Trophoblast cell (in vitro differentiated cells and primary cell): ENCODE measurements around the gene GTF3C2.

Source experiments
- DNase-seq, 2 donors: peaks; one replicate each; pipeline ENCODE4 v3.0.0-alpha.2; 2016
- H2AFZ ChIP-seq: 2 replicates; pipeline ENCODE4 v1.6.1; 2013; ENCODE audit warnings: low read length, moderate library complexity, mild to moderate bottlenecking; ENCODE audit not compliant: insufficient read depth, poor library complexity
- H2AK5ac ChIP-seq: 2 replicates; pipeline ENCODE4 v1.6.1; 2013; ENCODE audit warnings: mild to moderate bottlenecking, low read length
- H2BK120ac ChIP-seq: 2 replicates; pipeline ENCODE4 v1.6.1; 2013; ENCODE audit warnings: low read length, mild to moderate bottlenecking, moderate library complexity; ENCODE audit not compliant: insufficient read depth, poor library complexity
- H2BK12ac ChIP-seq: 2 replicates; pipeline ENCODE4 v1.6.1; 2013; ENCODE audit warnings: mild to moderate bottlenecking, low read length, moderate library complexity
- H2BK5ac ChIP-seq: 2 replicates; pipeline ENCODE4 v1.6.1; 2013; ENCODE audit warnings: low read length, low read depth, moderate library complexity, mild to moderate bottlenecking; ENCODE audit not compliant: poor library complexity
- H3K14ac ChIP-seq: 2 replicates; pipeline ENCODE4 v1.6.1; 2013; ENCODE audit warnings: mild to moderate bottlenecking, low read length
- H3K18ac ChIP-seq: 2 replicates; pipeline ENCODE4 v1.6.1; 2013; ENCODE audit warnings: mild to moderate bottlenecking, low read length
- H3K23ac ChIP-seq: 2 replicates; pipeline ENCODE4 v1.6.1; 2013; ENCODE audit warnings: low read length
- H3K27ac ChIP-seq: 2 replicates; pipeline ENCODE4 v1.5.1; 2013; ENCODE audit warnings: low read depth, mild to moderate bottlenecking, inconsistent platforms, low read length, moderate library complexity
- H3K27me3 ChIP-seq: 2 replicates; pipeline ENCODE4 v1.6.1; 2013; ENCODE audit warnings: inconsistent platforms, mild to moderate bottlenecking, low read length, moderate library complexity; ENCODE audit not compliant: insufficient read depth
- H3K36me3 ChIP-seq, 2 experiments: 1 replicate in 1 of 2; 2 replicates in 1 of 2; pipeline ENCODE4 v1.6.1; 2013; ENCODE audit warnings: low read length in 2 of 2, mild to moderate bottlenecking in 2 of 2, moderate library complexity in 1 of 2; ENCODE audit not compliant: insufficient read depth in 2 of 2, control insufficient read depth in 1 of 2
- H3K4ac ChIP-seq: 2 replicates; pipeline ENCODE4 v1.6.1; 2013; ENCODE audit warnings: low read depth, mild to moderate bottlenecking, low read length, moderate library complexity
- H3K4me1 ChIP-seq, 2 experiments: 1 replicate in 1 of 2; 2 replicates in 1 of 2; pipeline ENCODE4 v1.6.1; 2013; ENCODE audit warnings: low read length in 2 of 2, mild to moderate bottlenecking in 2 of 2, moderate library complexity in 1 of 2; ENCODE audit not compliant: insufficient read depth in 2 of 2, control insufficient read depth in 1 of 2
- H3K4me2 ChIP-seq: 2 replicates; pipeline ENCODE4 v1.6.1; 2013; ENCODE audit warnings: inconsistent platforms, mild to moderate bottlenecking, low read length, moderate library complexity
- H3K4me3 ChIP-seq: 2 replicates; pipeline ENCODE4 v1.5.1; 2013; ENCODE audit warnings: mild to moderate bottlenecking, low read depth, low read length, inconsistent platforms
- H3K79me1 ChIP-seq: one replicate; pipeline ENCODE4 v1.6.1; 2013; ENCODE audit warnings: low read length
- H3K79me2 ChIP-seq: 2 replicates; pipeline ENCODE4 v1.6.1; 2013; ENCODE audit warnings: low read length, mild to moderate bottlenecking; ENCODE audit not compliant: control insufficient read depth, insufficient read depth, poor library complexity
- H3K9ac ChIP-seq: 2 replicates; pipeline ENCODE4 v1.6.1; 2013; ENCODE audit warnings: mild to moderate bottlenecking, low read length
- H3K9me3 ChIP-seq: 2 replicates; pipeline ENCODE4 v1.6.1; 2013; ENCODE audit warnings: low read depth, mild to moderate bottlenecking, control low read depth, inconsistent platforms, low read length; ENCODE audit not compliant: insufficient read depth
- H4K12ac ChIP-seq: 2 replicates; pipeline ENCODE4 v1.6.1; 2013; ENCODE audit warnings: low read depth, mild to moderate bottlenecking, low read length, moderate library complexity
- H4K8ac ChIP-seq: 2 replicates; pipeline ENCODE4 v1.6.1; 2013; ENCODE audit warnings: low read depth, mild to moderate bottlenecking, low read length, moderate library complexity
- H4K91ac ChIP-seq: one replicate; pipeline ENCODE4 v1.6.1; 2013; ENCODE audit warnings: low read depth, mild to moderate bottlenecking, low read length, moderate library complexity
- WGBS: extraction: QIAGEN DNeasy Blood & Tissue Kit; methylation state at CpG from one replicate; pipeline ENCODE4 v1.1.7; 2013; ENCODE audit warnings: missing lambda C conversion rate; ENCODE audit not compliant: insufficient read length, insufficient coverage; ENCODE audit errors: extremely low coverage; 5-methylcytosine and 5-hydroxymethylcytosine counted together

The GTF3C2 gene

DNA sequence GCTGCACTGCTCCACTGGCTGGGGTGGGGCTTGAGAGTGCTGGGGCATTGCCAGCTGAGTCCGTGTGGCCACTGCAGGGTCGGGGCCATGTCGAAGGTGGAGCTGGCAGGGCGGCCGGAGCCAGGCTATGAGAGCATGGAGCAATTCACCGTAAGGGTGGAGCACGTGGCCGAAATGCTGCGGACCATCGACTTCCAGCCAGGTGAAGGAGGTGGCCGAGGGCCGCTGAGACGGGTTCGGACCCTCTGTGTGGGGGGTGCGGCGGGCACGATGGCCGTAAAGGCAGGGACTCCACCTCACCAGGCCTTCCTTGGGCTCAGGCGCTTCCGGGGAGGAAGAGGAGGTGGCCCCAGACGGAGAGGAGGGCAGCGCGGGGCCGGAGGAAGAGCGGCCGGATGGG is 50.4 kb downstream of the GTF3C2 start:
- Histone ChIP-seq H3K79me2 (no peaks in the 10 kb centered on the region), H3K4me1 (peaks cover 0 to 10% of the 10 kb centered on the region in 2 experiments), H3K18ac (no peak overlapping the region), H3K14ac (no peak overlapping the region), H2AK5ac (no peak overlapping the region), H4K8ac (no peak overlapping the region), H3K79me1 (no peaks in the 10 kb centered on the region), H4K91ac (no peak overlapping the region), H2BK120ac (no peak overlapping the region), H3K23ac (no peak overlapping the region), H4K12ac (no peak overlapping the region), H3K27me3 (peaks cover 31% of the 10 kb centered on the region), H3K4me3 (no peak overlapping the region), H3K9me3 (peaks cover 6% of the 10 kb centered on the region), H2BK12ac (no peak overlapping the region), H3K27ac (no peak overlapping the region), H3K9ac (no peak overlapping the region), H3K36me3 (peaks cover 3% of the 10 kb centered on the region in 2 experiments), H3K4ac (no peak overlapping the region), H3K4me2 (no peak overlapping the region), H2BK5ac (no peak overlapping the region), H2AFZ (no peak overlapping the region)
- DNase-seq = no peak
- no CpG with 5 or more reads among the region's 26 CpGs for WGBS

DNA sequence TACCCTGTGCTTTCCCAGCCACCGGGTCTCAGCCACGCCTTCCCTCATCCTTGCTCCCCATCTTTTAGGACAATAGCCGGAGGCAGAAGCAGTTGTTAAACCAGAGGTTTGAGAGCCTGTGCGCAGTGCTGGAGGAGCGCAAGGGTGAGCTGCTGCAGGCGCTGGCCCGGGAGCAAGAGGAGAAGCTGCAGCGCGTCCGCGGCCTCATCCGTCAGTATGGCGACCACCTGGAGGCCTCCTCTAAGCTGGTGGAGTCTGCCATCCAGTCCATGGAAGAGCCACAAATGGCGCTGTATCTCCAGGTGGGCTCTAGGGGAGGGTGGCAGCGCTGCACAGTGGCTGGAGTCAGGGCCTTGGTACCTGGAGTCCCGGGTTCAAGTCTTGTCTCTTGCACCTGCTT is 51.0 kb downstream of the GTF3C2 start:
- no peak overlapping the region for H4K12ac ChIP-seq
- no peak overlapping the region for H4K91ac ChIP-seq
- no peak overlapping the region for H3K4me3 ChIP-seq
- H3K14ac ChIP-seq = no peak overlapping the region
- H2BK120ac ChIP-seq = no peak overlapping the region
- H2BK5ac ChIP-seq = no peak overlapping the region
- H3K4ac ChIP-seq = no peak overlapping the region
- no peak for DNase-seq
- peaks cover 0 to 10% of the 10 kb centered on the region in 2 experiments for H3K4me1 ChIP-seq
- H3K27me3 ChIP-seq = peaks cover 31% of the 10 kb centered on the region
- H3K4me2 ChIP-seq = no peak overlapping the region
- no peak overlapping the region for H2AK5ac ChIP-seq
- peaks cover 3% of the 10 kb centered on the region in 2 experiments for H3K36me3 ChIP-seq
- no peak overlapping the region for H3K23ac ChIP-seq
- H4K8ac ChIP-seq = no peak overlapping the region
- no peak overlapping the region for H2AFZ ChIP-seq
- H3K79me1 ChIP-seq = no peaks in the 10 kb centered on the region
- H3K9ac ChIP-seq = no peak overlapping the region
- no peak overlapping the region for H3K27ac ChIP-seq
- no CpG with 5 or more reads among the region's 16 CpGs for WGBS
- no peak overlapping the region for H3K18ac ChIP-seq
- H3K79me2 ChIP-seq = no peaks in the 10 kb centered on the region
- H2BK12ac ChIP-seq = no peak overlapping the region
- H3K9me3 ChIP-seq = peaks cover 6% of the 10 kb centered on the region

- H3K4me3 ChIP-seq = no peak overlapping the region
- H2AFZ ChIP-seq = no peak overlapping the region
- H4K8ac ChIP-seq = no peak overlapping the region
- H3K79me2 ChIP-seq = no peaks in the 10 kb centered on the region
- peaks cover 31% of the 10 kb centered on the region for H3K27me3 ChIP-seq
- H3K4me2 ChIP-seq = no peak overlapping the region
- H3K23ac ChIP-seq = no peak overlapping the region
- no peak overlapping the region for H3K4ac ChIP-seq
- H2BK120ac ChIP-seq = no peak overlapping the region
- no peak overlapping the region for H3K9ac ChIP-seq
- H2AK5ac ChIP-seq = no peak overlapping the region
- H4K12ac ChIP-seq = no peak overlapping the region
- H4K91ac ChIP-seq = no peak overlapping the region
- peaks cover 0 to 10% of the 10 kb centered on the region in 2 experiments for H3K4me1 ChIP-seq
- H3K36me3 ChIP-seq = peaks cover under 1 to 2% of the 10 kb centered on the region in 2 experiments
- no peak overlapping the region for H3K18ac ChIP-seq
- no CpG with 5 or more reads among the region's 13 CpGs for WGBS
- no peaks in the 10 kb centered on the region for H3K79me1 ChIP-seq
- peaks cover 6% of the 10 kb centered on the region for H3K9me3 ChIP-seq
- H2BK5ac ChIP-seq = no peak overlapping the region
- H2BK12ac ChIP-seq = no peak overlapping the region
- DNase-seq = no peak
- no peak overlapping the region for H3K27ac ChIP-seq
- H3K14ac ChIP-seq = no peak overlapping the region
These were observed 51.9 kb downstream of the GTF3C2 start for GRCh38 chr2:27304488-27305240.

GRCh38 chr2:27303093-27304025 is 53.2 kb downstream of the GTF3C2 start:
- Histone ChIP-seq H3K4me1 (peaks cover 0 to 9% of the 10 kb centered on the region in 2 experiments), H3K9me3 (peaks cover 6% of the 10 kb centered on the region), H3K9ac (no peak overlapping the region), H2BK12ac (no peak overlapping the region), H3K27me3 (peaks cover 31% of the 10 kb centered on the region), H3K27ac (no peak overlapping the region), H3K79me2 (no peaks in the 10 kb centered on the region), H3K23ac (no peak overlapping the region), H4K91ac (no peak overlapping the region), H3K4me2 (no peak overlapping the region), H3K36me3 (no peaks in the 10 kb centered on the region), H2BK5ac (no peak overlapping the region), H4K12ac (no peak overlapping the region), H3K4me3 (no peak overlapping the region), H4K8ac (peak overlapping the region; percentile 37), H2AFZ (peak overlapping the region; percentile 47), H3K14ac (no peak overlapping the region), H2AK5ac (no peak overlapping the region), H2BK120ac (no peak overlapping the region), H3K4ac (no peak overlapping the region), H3K79me1 (no peaks in the 10 kb centered on the region), H3K18ac (no peak overlapping the region)
- no CpG with 5 or more reads among the region's 25 CpGs for WGBS
- peak; percentile 58 to 91 for DNase-seq
